Tibial nerve (tissue), 4 donors: ENCODE results near the gene KLHL9. TPM values are rescaled to one million over a fixed set of nuclear protein-coding genes. Genes with fewer than 3 reads are reported as not detected.

Experiments
- DNase-seq, 2 donors: peaks; one replicate each; pipeline ENCODE4 v3.0.0-alpha.2; 2019; ENCODE audit warnings: low spot score in 2 of 2
- H3K27ac ChIP-seq, 4 donors: fragments of 200-600 bp; sonication (generic) in 3 of 4; one replicate each; pipeline ENCODE4 v1.5.1; 2017 to 2019; ENCODE audit warnings: mild to moderate bottlenecking in 1 of 4
- H3K27me3 ChIP-seq, 2 donors: fragments of 200-600 bp; sonication (generic) in 1 of 2; one replicate each; pipeline versions ENCODE4 v1.5.1 to v1.6.0; 2017 to 2019
- H3K36me3 ChIP-seq, 3 donors: fragments of 200-600 bp; sonication (generic); one replicate each; pipeline ENCODE4 v1.5.1; 2018 to 2019
- H3K4me1 ChIP-seq, 4 donors: fragments of 200-600 bp; sonication (generic) in 3 of 4; one replicate each; pipeline ENCODE4 v1.5.1; 2017 to 2019
- H3K4me3 ChIP-seq, 4 donors: fragments of 200-600 bp; sonication (generic) in 3 of 4; one replicate each; pipeline ENCODE4 v1.5.1; 2017 to 2019; ENCODE audit warnings: mild to moderate bottlenecking in 1 of 4, moderate library complexity in 1 of 4
- H3K9me3 ChIP-seq, 4 donors: fragments of 200-600 bp; sonication (generic) in 3 of 4; one replicate each; pipeline ENCODE4 v1.5.1; 2017 to 2019
- CTCF ChIP-seq, 5 experiments: fragments of 200-600 bp in 3 of 5; fragments of 450-650 bp in 2 of 5; sonication (generic) in 3 of 5; IDR thresholded peaks; one replicate each; pipeline ENCODE4 v1.5.1; 2016 to 2019; ENCODE audit warnings: antibody characterized with exemption in 5 of 5, mild to moderate bottlenecking in 3 of 5, moderate library complexity in 2 of 5
- EP300 ChIP-seq, 2 donors: sonication (generic); formaldehyde crosslinking; IDR thresholded peaks; one replicate each; pipeline ENCODE4 v1.6.1; 2017; ENCODE audit warnings: antibody characterized with exemption in 2 of 2, mild to moderate bottlenecking in 1 of 2
- POLR2A ChIP-seq, 2 donors: fragments of 450-650 bp; IDR thresholded peaks; one replicate each; pipeline ENCODE4 v1.6.1; 2017; ENCODE audit warnings: antibody characterized with exemption in 2 of 2, mild to moderate bottlenecking in 2 of 2, moderate library complexity in 2 of 2
- WGBS, 2 donors: methylation state at CpG; one replicate each; pipeline ENCODE4 v1.1.5; 2018; 5-methylcytosine and 5-hydroxymethylcytosine counted together
- total RNA-seq, 4 donors: library from RNA; depleted of rRNA; stranded (reverse); fragments of >200 nt; gene quantifications; one replicate each; pipeline ENCODE4 v1.1.0, GENCODE V29; 2016

Gene KLHL9
- total RNA-seq, 4 donors from 2014 or later: 19.8 to 30.2 (median 25.7) TPM

- WGBS, 2 donors: 16 to 17% methylated on average over 7 of the region's 7 CpGs
- no peak overlapping the region for H3K4me3 ChIP-seq
- peaks cover 0 to 22% (median 0%) of the 10 kb centered on the region in 3 donors for H3K36me3 ChIP-seq
- H3K27me3 ChIP-seq: no peaks in the 10 kb centered on the region
- TF ChIP-seq CTCF (IDR thresholded peaks at IDR 0.05) (peak; percentile 45 to 75 (median 59)), EP300 (IDR thresholded peaks at IDR 0.05) (no peak)
- no peaks in the 10 kb centered on the region for H3K9me3 ChIP-seq
- DNase-seq: peak in 1 of 2 donors; percentile 51
- no peak overlapping the region for H3K27ac ChIP-seq
- H3K4me1 ChIP-seq: peaks cover 0 to 23% (median 0%) of the 10 kb centered on the region in 4 donors
Measured at GRCh38 chr9:21317956-21318923, 17.0 kb downstream of the KLHL9 start.

- TF ChIP-seq POLR2A (IDR thresholded peaks at IDR 0.05): no peak
- TF ChIP-seq EP300 (IDR thresholded peaks at IDR 0.05): no peak
- no peak for TF ChIP-seq CTCF (IDR thresholded peaks at IDR 0.05)
- WGBS, 2 donors: 17 to 19% methylated on average over 3 of the region's 3 CpGs
- Histone ChIP-seq H3K27me3 (no peaks in the 10 kb centered on the region), H3K4me3 (no peak overlapping the region), H3K9me3 (no peaks in the 10 kb centered on the region), H3K27ac (no peak overlapping the region), H3K36me3 (peaks cover 0 to 9% (median 0%) of the 10 kb centered on the region in 3 donors), H3K4me1 (peaks cover 0 to 23% (median 0%) of the 10 kb centered on the region in 4 donors)
- no peak for DNase-seq
Measured at GRCh38 chr9:21316860-21317259, 18.3 kb downstream of the KLHL9 start.

- no peaks in the 10 kb centered on the region for H3K27me3 ChIP-seq
- H3K9me3 ChIP-seq: no peaks in the 10 kb centered on the region
- TF ChIP-seq POLR2A (IDR thresholded peaks at IDR 0.05) (no peak), EP300 (IDR thresholded peaks at IDR 0.05) (no peak), CTCF (IDR thresholded peaks at IDR 0.05) (no peak)
- H3K27ac ChIP-seq: no peak overlapping the region
- no peak overlapping the region for H3K4me3 ChIP-seq
- 34 to 41% methylated on average over 8 of the region's 8 CpGs for WGBS, 2 donors
- H3K4me1 ChIP-seq: peaks cover 0 to 23% (median 0%) of the 10 kb centered on the region in 4 donors
- H3K36me3 ChIP-seq: peaks cover 0 to 3% (median 0%) of the 10 kb centered on the region in 3 donors
- no peak for DNase-seq
Measured at GRCh38 chr9:21316032-21316842, 19.0 kb downstream of the KLHL9 start.

- H3K27me3 ChIP-seq: no peaks in the 10 kb centered on the region
- H3K9me3 ChIP-seq: no peaks in the 10 kb centered on the region
- no peak overlapping the region for H3K4me3 ChIP-seq
- DNase-seq: no peak
- WGBS, 2 donors: 56 to 62% methylated on average over 2 of the region's 2 CpGs
- peaks cover 0 to 23% (median 0%) of the 10 kb centered on the region in 4 donors for H3K4me1 ChIP-seq
- H3K36me3 ChIP-seq: no peaks in the 10 kb centered on the region
- H3K27ac ChIP-seq: no peak overlapping the region
- TF ChIP-seq EP300 (IDR thresholded peaks at IDR 0.05) (no peak), CTCF (IDR thresholded peaks at IDR 0.05) (no peak), POLR2A (IDR thresholded peaks at IDR 0.05) (no peak)
Measured at GRCh38 chr9:21314152-21314551, 21.1 kb downstream of the KLHL9 start.
